ENCODE results near the gene QRICH1.

GRCh38 chr3:49058011-49058410 is 35.9 kb downstream of the QRICH1 start:
- TF ChIP-seq CTCF (IDR thresholded peaks at IDR 0.05) = no peak
- TF ChIP-seq ZFX (IDR thresholded peaks at IDR 0.05; ENCODE audit: borderline replicate concordance) = no peak

Data from 22Rv1 (cell line).